Hepatocyte (in vitro differentiated cells): Measurements from ENCODE around the gene SLC22A23.

Source experiments
- EZH2 ChIP-seq: fragments of 200-600 bp; sonication (generic); IDR thresholded peaks from 2 replicates; pipeline ENCODE4 v1.6.1; 2016; ENCODE audit warnings: antibody characterized with exemption, mild to moderate bottlenecking, borderline replicate concordance
- EZH2phosphoT487 ChIP-seq: fragments of 200-600 bp; sonication (generic); IDR thresholded peaks from one replicate; pipeline ENCODE4 v1.6.1; 2018; ENCODE audit warnings: antibody characterized with exemption, mild to moderate bottlenecking, low read depth, moderate library complexity; ENCODE audit not compliant: unreplicated experiment, severe bottlenecking
- TF ChIP-seq, protein P1 (sequence below): fragments of 200-600 bp; sonication (generic); IDR thresholded peaks from 2 replicates; pipeline ENCODE4 v1.5.1; 2016; ENCODE audit warnings: antibody characterized with exemption, mild to moderate bottlenecking; ENCODE audit not compliant: poor library complexity

DNA sequence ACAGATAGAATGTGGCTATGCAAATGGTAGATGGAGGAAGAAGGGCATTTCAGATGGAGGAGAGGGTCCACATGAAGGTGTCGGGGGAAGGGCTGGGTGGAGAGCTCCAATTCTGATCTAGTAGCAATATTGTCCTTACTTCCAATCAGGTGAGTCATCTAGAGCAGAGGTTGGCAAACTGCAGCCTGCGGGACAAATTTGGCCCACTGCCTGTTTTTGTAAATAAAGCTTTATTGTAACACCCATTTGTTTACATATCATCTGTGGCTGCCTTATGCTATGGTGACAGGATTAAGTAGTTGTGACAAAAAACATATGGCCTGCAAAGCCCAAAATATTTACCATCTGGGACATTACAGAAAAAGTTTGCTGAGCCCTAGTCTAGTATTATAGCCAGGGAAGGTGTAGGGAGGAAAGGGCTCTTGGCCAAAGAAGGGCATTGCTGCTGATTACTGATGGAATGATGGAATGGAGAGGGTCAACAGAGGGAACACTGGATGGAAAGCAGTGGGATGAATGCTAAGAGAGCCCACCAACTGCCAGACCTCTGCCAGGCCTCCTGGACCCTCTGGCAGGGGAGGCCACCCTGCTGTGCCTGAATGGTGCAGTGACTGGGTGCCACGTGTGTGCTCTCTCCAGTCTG lies 79.8 kb downstream of the SLC22A23 start:
- TF ChIP-seq EZH2 (no peak), EZH2phosphoT487 (no peak)
- TF ChIP-seq, protein P1, sequence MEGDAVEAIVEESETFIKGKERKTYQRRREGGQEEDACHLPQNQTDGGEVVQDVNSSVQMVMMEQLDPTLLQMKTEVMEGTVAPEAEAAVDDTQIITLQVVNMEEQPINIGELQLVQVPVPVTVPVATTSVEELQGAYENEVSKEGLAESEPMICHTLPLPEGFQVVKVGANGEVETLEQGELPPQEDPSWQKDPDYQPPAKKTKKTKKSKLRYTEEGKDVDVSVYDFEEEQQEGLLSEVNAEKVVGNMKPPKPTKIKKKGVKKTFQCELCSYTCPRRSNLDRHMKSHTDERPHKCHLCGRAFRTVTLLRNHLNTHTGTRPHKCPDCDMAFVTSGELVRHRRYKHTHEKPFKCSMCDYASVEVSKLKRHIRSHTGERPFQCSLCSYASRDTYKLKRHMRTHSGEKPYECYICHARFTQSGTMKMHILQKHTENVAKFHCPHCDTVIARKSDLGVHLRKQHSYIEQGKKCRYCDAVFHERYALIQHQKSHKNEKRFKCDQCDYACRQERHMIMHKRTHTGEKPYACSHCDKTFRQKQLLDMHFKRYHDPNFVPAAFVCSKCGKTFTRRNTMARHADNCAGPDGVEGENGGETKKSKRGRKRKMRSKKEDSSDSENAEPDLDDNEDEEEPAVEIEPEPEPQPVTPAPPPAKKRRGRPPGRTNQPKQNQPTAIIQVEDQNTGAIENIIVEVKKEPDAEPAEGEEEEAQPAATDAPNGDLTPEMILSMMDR, result no peak
